ENCODE results near the gene TAS1R1.
A peak's percentile ranks its signal among the peaks of the same experiment; 100 is the strongest.
"Not testable (repeated sequence)": the region's sequence is repeated elsewhere in the genome, so short reads cannot be mapped to it uniquely, and the experiment has no call there.

The TAS1R1 gene

DNA sequence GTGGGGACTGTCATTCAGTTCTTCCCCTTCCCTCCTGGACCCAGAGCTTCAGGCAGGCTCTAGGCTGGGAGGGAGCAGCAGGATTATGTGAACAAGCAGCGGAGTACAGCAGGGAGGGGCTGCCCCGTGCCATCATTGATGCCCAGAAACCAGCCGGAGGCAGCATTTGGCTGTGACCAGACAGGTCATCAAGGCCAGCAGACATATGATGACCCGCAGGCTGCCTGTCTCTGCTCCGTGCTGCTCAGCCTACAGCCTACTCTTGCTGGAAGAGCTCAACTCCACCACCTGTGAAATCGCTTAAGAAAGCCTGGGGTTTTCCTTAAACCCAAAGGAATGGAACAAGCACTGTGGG, 42.6 kb downstream of the TAS1R1 start:
- no peak overlapping the region for H3K9ac ChIP-seq (ENCODE audit: low read length)
- no peaks in the 10 kb centered on the region for H3K9me3 ChIP-seq (ENCODE audit: control insufficient read depth, low read length)
- no peaks in the 10 kb centered on the region for H3K27me3 ChIP-seq (ENCODE audit: control insufficient read depth, insufficient read depth, low read length)
- H3K4me1 ChIP-seq (ENCODE audit: control insufficient read depth, insufficient read depth, low read length) = peaks cover 20% of the 10 kb centered on the region
- no peak overlapping the region for H3K4me3 ChIP-seq (ENCODE audit: low read length)
- H3K36me3 ChIP-seq (ENCODE audit: control insufficient read depth, insufficient read depth, low read length) = no peaks in the 10 kb centered on the region

DNA sequence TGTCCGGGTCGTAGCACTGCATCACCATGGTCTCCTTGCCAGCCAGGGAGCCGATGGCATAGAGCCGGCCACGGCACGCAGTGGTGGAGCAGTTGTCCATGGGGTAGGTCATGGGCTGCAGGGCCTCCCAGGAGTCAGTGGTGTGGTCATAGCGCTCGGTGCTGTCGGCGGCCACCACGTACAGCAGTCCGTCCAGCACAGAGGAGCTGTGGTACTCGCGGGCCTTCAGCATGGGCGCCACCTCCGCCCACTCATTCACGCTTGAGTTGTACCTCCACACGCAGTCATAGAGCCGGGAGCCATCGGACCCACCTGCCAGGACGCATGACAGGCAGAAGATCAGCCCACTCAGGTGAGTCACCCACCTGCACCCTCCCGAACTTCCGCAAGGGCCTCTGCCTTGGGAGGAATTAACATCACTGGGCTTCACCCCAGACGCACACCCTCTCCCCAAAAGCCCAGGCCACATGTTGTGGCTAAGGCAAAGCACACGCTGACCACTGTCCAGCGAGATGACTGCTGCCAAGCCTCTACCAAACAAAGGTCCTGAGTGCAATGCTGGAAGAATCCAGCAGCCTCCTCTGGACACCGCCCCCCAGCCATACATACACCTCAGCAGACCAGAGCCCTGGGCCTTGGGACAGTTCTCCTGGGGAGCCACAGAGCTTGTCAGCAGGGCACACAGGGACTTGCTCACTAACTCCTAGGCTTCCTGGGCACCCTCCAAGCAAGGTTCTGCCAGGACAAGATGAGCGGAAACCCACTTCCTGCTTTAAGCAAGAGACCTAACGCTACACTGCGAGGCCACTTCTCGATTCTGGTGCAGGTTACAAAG, 44.3 kb downstream of the TAS1R1 start:
- Histone ChIP-seq H3K4me3 (ENCODE audit: low read length) (peak overlapping the region; percentile 24), H3K27me3 (ENCODE audit: control insufficient read depth, insufficient read depth, low read length) (no peaks in the 10 kb centered on the region), H3K4me1 (ENCODE audit: control insufficient read depth, insufficient read depth, low read length) (peaks cover 30% of the 10 kb centered on the region), H3K9me3 (ENCODE audit: control insufficient read depth, low read length) (no peaks in the 10 kb centered on the region), H3K9ac (ENCODE audit: low read length) (peak overlapping the region; percentile 22), H3K36me3 (ENCODE audit: control insufficient read depth, insufficient read depth, low read length) (no peaks in the 10 kb centered on the region)

DNA sequence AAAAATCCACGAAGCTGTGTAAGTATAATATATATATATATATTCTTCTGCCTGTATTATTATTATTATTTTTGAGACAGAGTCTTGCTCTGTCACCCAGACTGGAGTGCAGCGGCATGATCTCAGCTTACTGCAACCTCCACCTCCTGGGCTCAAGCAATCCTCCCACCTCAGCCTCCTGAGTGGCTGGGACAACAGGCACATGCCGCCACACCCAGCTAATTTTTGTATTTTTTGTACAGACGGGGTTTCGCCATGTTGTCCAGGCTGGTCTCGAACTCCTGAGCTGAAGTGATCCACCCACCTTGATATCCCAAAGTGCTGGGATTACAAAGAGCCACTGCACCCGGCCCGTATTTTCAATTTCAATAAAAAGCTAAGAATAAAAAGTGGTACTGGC, 44.9 kb downstream of the TAS1R1 start:
- not testable (repeated sequence) for H3K27me3 ChIP-seq (ENCODE audit: control insufficient read depth, insufficient read depth, low read length); H3K9me3 ChIP-seq (ENCODE audit: control insufficient read depth, low read length); H3K36me3 ChIP-seq (ENCODE audit: control insufficient read depth, insufficient read depth, low read length)
- peak overlapping the region; percentile 82 for H3K4me3 ChIP-seq (ENCODE audit: low read length)
- H3K9ac ChIP-seq (ENCODE audit: low read length) = peak overlapping the region; percentile 89
- peaks cover 36% of the 10 kb centered on the region for H3K4me1 ChIP-seq (ENCODE audit: control insufficient read depth, insufficient read depth, low read length)

DNA sequence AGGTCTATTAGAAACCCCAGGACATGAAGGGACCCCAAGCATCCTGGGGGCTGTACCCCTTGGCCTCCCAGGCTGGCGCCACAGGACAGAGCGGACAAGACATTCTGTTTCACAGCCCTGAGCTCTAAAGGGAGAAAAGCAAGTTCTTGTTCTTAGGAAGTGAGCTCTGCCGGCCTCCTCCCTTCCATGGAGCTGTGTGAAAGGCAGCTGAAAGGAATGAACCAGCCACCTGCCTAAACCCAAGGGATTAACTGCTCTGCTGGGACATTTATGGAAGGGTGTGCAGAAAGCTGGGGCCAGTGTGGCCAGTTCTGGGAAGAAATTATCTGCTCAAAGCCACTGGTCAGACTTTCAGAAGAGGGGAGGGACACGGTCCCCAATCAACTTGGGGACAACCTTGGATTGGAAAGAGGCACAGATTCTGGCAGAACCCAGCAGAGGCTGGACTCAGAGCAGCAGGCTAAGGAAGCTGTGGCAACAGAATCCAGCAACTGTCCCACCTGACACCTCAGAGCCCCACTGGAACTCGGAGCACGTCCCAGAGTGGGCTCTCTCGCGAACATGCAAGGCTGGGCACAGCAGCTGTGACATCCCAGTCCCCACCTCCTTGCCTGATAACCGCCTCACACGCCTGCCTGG, 45.4 kb downstream of the TAS1R1 start:
- H3K4me1 ChIP-seq (ENCODE audit: control insufficient read depth, insufficient read depth, low read length) = peaks cover 36% of the 10 kb centered on the region
- H3K9me3 ChIP-seq (ENCODE audit: control insufficient read depth, low read length) = no peaks in the 10 kb centered on the region
- H3K9ac ChIP-seq (ENCODE audit: low read length) = peak overlapping the region; percentile 89
- H3K4me3 ChIP-seq (ENCODE audit: low read length) = peak overlapping the region; percentile 82
- H3K27me3 ChIP-seq (ENCODE audit: control insufficient read depth, insufficient read depth, low read length) = no peaks in the 10 kb centered on the region
- no peaks in the 10 kb centered on the region for H3K36me3 ChIP-seq (ENCODE audit: control insufficient read depth, insufficient read depth, low read length)

DNA sequence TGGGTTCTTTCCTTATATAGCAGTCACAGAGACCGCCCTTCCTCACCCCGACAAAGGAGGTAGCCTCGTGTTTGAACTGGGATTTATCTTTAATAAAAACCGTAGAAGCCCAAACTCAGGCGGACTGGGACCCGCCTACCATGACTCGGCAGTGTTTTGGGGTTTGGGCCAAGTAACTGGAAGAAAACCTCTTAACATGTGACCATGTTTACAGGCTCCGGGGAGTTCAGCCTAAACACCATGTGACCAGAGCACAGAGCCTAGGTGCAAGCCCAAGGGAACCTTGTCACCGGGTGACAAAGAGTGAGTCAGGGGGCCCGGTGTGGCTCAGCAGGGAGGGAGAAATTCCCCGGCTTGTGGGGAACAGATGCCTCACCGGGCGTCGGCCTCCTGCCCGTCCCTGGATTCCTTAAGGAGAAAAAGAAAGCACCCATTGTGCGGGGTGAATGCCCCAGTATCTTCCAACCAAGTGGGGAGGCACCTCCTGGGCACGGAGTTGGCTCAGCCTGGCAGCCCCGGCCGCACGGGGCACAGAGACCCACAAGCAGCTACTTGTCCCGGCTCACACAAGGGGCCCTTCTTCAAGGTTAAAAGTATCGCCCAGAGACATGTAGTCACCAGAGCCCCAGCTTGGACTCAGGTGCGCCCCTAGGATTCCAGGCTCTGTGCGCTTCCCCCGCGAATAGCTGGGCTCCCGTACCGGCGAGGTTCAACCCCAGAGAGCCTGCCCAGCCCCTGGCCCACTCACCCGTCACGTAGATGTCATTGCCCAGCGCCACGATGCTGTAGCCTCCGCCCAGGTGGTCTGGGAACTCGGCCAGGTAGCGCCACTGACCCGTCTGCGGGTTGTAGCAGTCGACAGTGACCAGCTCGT, 46.2 kb downstream of the TAS1R1 start:
- Histone ChIP-seq H3K9me3 (ENCODE audit: control insufficient read depth, low read length) (no peaks in the 10 kb centered on the region), H3K4me1 (ENCODE audit: control insufficient read depth, insufficient read depth, low read length) (peaks cover 36% of the 10 kb centered on the region), H3K27me3 (ENCODE audit: control insufficient read depth, insufficient read depth, low read length) (no peaks in the 10 kb centered on the region), H3K36me3 (ENCODE audit: control insufficient read depth, insufficient read depth, low read length) (no peaks in the 10 kb centered on the region), H3K4me3 (ENCODE audit: low read length) (peak overlapping the region; percentile 82), H3K9ac (ENCODE audit: low read length) (peak overlapping the region; percentile 89)

DNA sequence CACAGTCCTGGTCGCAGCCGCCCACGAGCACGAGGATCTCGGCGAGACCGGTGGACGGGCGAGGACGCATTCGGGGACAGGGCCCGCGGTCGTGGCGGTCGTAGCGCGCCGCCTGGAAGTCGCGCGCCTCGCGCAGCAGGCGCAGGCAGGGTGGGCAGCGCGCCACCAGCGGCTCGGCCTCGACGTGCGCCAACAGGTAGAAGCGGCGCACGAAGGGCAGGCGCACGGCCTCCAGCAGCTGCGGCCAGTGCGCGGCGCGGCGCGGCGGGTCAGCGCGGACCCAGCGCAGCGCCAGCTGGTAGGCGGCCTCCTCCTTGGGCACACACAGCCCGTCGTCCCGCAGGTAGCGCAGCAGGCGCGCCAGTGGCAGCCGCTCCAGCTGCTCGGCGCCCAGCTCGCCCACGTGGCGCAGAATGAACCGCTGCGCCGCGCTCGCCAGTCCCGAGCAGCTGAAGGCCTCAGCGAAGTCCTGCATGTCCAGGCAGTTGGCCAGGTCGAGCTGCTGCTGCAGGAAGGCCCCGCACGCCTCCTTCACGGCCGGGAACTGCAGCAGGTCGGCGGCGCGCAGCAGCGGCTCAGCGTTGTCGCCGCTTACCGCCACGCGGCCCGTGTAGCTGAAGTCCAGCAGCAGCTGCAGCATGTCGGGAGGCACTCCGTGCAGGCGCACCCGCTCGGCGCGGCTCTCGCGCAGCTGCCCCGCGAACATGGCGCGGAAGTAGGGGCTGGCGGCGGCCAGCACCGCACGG, 47.0 kb downstream of the TAS1R1 start:
- Histone ChIP-seq H3K9me3 (ENCODE audit: control insufficient read depth, low read length) (no peaks in the 10 kb centered on the region), H3K4me3 (ENCODE audit: low read length) (peak overlapping the region; percentile 82), H3K9ac (ENCODE audit: low read length) (peak overlapping the region; percentile 89), H3K36me3 (ENCODE audit: control insufficient read depth, insufficient read depth, low read length) (no peaks in the 10 kb centered on the region), H3K27me3 (ENCODE audit: control insufficient read depth, insufficient read depth, low read length) (no peaks in the 10 kb centered on the region), H3K4me1 (ENCODE audit: control insufficient read depth, insufficient read depth, low read length) (peaks cover 36% of the 10 kb centered on the region)

DNA sequence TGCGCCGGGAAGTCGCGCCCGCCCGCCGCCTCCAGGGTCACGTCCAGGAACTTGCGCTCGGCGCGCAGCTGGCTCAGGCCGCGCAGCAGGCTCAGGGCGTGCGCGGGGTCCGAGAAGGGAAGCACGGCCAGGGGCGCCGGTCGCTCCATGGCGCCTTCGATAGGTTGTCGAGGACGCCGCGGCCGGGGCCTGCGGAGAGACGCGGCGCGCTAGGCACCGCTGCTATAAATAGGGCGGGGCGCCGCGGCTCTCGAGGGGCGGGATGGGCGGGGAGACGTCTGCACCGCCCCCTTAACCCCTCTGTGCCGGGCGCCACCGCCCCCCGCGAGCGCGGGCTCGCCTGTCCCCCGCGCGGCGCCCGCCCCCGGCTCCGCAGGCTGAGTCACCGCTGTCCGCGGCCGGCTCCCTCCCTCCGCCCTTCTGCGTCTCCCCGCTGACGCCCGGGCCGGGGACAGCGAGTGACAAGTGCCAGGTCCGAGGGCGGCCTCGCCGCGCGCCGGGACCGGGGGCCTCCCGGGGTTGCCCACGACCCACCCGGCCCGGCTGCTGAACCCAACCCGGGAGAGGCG, 47.6 kb downstream of the TAS1R1 start, which contains the start of gene KLHL21:
Gene KLHL21 (minus strand): TSS at position 201 of the 569 bp plus-strand sequence. CDS start 52 bp downstream, at position 149.
- Histone ChIP-seq H3K9me3 (ENCODE audit: control insufficient read depth, low read length) (no peaks in the 10 kb centered on the region), H3K4me3 (ENCODE audit: low read length) (peak within 1 kb of the TSS; percentile 82), H3K27me3 (ENCODE audit: control insufficient read depth, insufficient read depth, low read length) (no peaks in the 10 kb centered on the region), H3K4me1 (ENCODE audit: control insufficient read depth, insufficient read depth, low read length) (peaks cover 36% of the 10 kb centered on the region), H3K36me3 (ENCODE audit: control insufficient read depth, insufficient read depth, low read length) (no peaks in the 10 kb centered on the region), H3K9ac (ENCODE audit: low read length) (peak within 1 kb of the TSS; percentile 91)

DNA sequence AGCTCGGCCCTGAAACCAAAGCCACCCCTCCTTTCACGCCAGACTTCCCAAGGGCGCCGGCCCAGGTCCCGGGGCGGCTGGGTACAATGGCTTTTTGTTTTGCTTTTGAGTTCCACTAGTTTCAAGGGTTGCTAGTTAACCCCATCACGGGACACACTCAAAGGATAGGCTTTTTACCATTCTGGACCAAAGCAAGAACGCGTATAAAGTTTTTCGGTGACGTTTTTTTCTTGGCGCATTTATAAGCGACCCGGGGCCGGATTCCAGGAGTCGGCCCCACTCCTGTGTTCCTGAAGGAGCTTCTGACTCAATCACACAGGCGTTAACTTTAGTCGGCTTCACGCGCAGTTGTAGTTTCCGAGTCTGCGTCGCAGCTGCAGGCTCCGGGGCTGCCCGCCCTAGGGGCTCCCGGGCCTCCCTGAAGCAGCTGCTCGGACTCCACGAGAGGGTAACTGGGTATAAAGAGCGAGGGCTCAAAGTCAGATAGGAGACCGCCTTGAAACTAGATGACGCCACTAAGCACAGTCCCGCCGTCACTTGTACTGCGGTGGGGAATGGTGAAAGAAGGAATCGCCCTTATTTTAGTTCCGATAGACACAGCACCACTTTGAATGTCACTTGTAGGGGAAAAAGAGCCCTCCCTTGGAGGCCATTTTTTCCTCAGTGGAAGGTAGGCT, 48.3 kb downstream of the TAS1R1 start:
- H3K27me3 ChIP-seq (ENCODE audit: control insufficient read depth, insufficient read depth, low read length) = no peaks in the 10 kb centered on the region
- H3K4me3 ChIP-seq (ENCODE audit: low read length) = peak overlapping the region; percentile 74
- no peaks in the 10 kb centered on the region for H3K9me3 ChIP-seq (ENCODE audit: control insufficient read depth, low read length)
- no peaks in the 10 kb centered on the region for H3K36me3 ChIP-seq (ENCODE audit: control insufficient read depth, insufficient read depth, low read length)
- peak overlapping the region; percentile 91 for H3K9ac ChIP-seq (ENCODE audit: low read length)
- H3K4me1 ChIP-seq (ENCODE audit: control insufficient read depth, insufficient read depth, low read length) = peaks cover 36% of the 10 kb centered on the region

DNA sequence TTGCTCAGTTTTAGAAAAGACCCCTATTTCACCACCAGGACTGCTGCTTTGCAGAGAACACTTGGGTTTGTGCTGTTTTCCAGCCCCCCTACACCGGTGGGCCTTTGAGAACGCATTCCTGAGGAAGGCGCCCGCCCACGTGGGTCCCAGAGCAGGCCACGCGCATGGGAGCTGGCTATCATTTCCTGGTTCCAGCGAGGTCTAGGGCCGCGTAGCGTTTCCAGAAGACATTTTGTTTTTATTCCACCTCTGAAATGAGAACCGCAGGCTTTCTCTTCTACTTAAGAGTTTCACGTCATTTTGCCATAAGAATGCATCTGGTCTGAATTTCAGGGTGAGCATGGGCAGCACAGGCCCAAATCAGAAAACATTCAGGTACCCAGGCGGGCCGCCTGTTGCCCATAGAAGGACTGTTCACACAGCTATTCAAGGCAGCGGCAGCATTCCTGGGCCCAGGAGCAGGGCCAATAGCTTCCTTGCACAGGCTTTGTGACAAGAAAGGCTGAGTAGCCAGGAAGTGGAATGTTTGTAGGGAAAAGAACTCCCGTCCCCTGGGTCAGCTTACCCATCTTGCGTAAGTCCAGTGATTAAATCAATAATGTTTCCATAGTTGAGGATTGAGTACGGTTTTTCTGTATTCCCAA, 48.9 kb downstream of the TAS1R1 start:
- H3K27me3 ChIP-seq (ENCODE audit: control insufficient read depth, insufficient read depth, low read length) = no peaks in the 10 kb centered on the region
- H3K9me3 ChIP-seq (ENCODE audit: control insufficient read depth, low read length) = no peaks in the 10 kb centered on the region
- no peaks in the 10 kb centered on the region for H3K36me3 ChIP-seq (ENCODE audit: control insufficient read depth, insufficient read depth, low read length)
- H3K4me3 ChIP-seq (ENCODE audit: low read length) = peak overlapping the region; percentile 74
- H3K9ac ChIP-seq (ENCODE audit: low read length) = peak overlapping the region; percentile 91
- peaks cover 32% of the 10 kb centered on the region for H3K4me1 ChIP-seq (ENCODE audit: control insufficient read depth, insufficient read depth, low read length)

DNA sequence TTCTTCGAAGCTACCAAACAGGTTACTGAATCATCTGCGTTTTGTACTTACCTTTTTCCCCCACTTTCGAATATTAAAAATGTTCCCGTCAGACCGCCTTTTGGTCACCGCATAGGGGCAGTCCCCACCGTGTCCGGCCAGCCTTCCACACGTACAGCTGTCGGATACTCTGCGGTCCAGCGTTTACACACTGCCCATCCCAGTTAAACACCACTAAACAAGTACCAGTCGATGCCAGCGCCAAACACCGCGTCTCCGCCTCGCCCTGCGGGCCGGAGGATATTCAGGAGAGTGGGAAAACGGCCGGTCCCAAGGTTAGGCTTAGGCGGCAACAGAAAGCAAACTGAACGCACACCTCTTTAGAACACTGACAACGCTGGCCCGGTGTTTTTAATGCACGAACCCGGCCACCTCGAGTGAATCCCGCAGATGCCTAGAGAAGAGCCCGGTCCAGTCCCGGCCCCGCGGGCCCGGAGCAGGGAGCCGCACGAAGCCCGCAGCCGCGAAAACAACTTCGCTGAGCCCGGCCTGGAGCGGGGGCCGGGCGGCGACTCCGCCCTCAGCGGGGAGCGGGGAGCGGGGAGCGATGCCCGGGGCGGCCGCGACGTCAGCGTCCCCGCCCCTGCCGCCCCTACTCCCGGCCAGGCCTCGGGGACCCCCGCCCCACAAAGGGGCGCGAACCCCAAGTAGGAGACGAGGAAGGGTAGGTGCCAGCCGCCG, 57.7 kb downstream of the TAS1R1 start:
- peak overlapping the region; percentile 52 for H3K4me3 ChIP-seq (ENCODE audit: low read length)
- peak overlapping the region; percentile 71 for H3K9ac ChIP-seq (ENCODE audit: low read length)
- no peaks in the 10 kb centered on the region for H3K27me3 ChIP-seq (ENCODE audit: control insufficient read depth, insufficient read depth, low read length)
- H3K4me1 ChIP-seq (ENCODE audit: control insufficient read depth, insufficient read depth, low read length) = no peaks in the 10 kb centered on the region
- H3K36me3 ChIP-seq (ENCODE audit: control insufficient read depth, insufficient read depth, low read length) = no peaks in the 10 kb centered on the region
- no peaks in the 10 kb centered on the region for H3K9me3 ChIP-seq (ENCODE audit: control insufficient read depth, low read length)

Data from mucosa of stomach (tissue), 1 donor.